ENCODE data around the gene JDP2.

The JDP2 gene

GRCh38 chr14:75519826-75520728, 92.3 kb downstream of the JDP2 start:
- no peak for DNase-seq

- DNase-seq, result no peak
Measured at GRCh38 chr14:75520852-75521251, 93.0 kb downstream of the JDP2 start.

- DNase-seq, result no peak
Measured at GRCh38 chr14:75521415-75522199, 93.8 kb downstream of the JDP2 start.

GRCh38 chr14:75522224-75522982, 94.6 kb downstream of the JDP2 start, which contains the start of gene BATF:
TSS of gene BATF (plus strand) at chr14:75522469. CDS start at chr14:75522683, 214 bp downstream.
- no peak for DNase-seq

GRCh38 chr14:75522983-75523318, 95.1 kb downstream of the JDP2 start:
- no peak for DNase-seq

All from NCI-H524 treated with DMSO at 0.1 percent for 48 hours (cell line).